Type B pancreatic cell (in vitro differentiated cells): Measurements from ENCODE around the gene VPS4A. TPM values are rescaled to one million over a fixed set of nuclear protein-coding genes. Genes with fewer than 3 reads are reported as not detected.

Experiments
- DNase-seq: peaks from one replicate; pipeline ENCODE4 v3.0.0; 2021; ENCODE audit warnings: mixed read lengths; ENCODE audit not compliant: unreplicated experiment; ENCODE audit errors: extremely low spot score
- H3K27ac Mint-ChIP-seq: 2 replicates; pipeline ENCODE4 v1.8.0; 2021; ENCODE audit warnings: mild to moderate bottlenecking, mixed read lengths
- H3K27me3 Mint-ChIP-seq: 2 replicates; pipeline ENCODE4 v1.8.0; 2021; ENCODE audit warnings: mixed read lengths
- H3K36me3 Mint-ChIP-seq: 2 replicates; pipeline ENCODE4 v1.8.0; 2021; ENCODE audit warnings: mixed read lengths
- H3K4me1 Mint-ChIP-seq: one replicate; pipeline ENCODE4 v1.8.0; 2021; ENCODE audit warnings: mixed read lengths; ENCODE audit not compliant: unreplicated experiment
- H3K4me3 Mint-ChIP-seq: 2 replicates; pipeline ENCODE4 v1.8.0; 2021; ENCODE audit warnings: mild to moderate bottlenecking, mixed read lengths
- H3K9me3 Mint-ChIP-seq: 2 replicates; pipeline ENCODE4 v1.8.0; 2021; ENCODE audit warnings: mixed read lengths
- CTCF ChIP-seq: fragments of 200-600 bp; sonication (generic); conservative IDR thresholded peaks from 2 replicates; pipeline ENCODE4 v1.5.0; 2021; ENCODE audit warnings: antibody characterized with exemption, mild to moderate bottlenecking
- total RNA-seq: library from RNA; stranded (reverse); gene quantifications from 2 replicates; pipeline ENCODE4 v1.2.1, GENCODE V29; 2021; ENCODE audit warnings: low replicate concordance

The VPS4A gene
- total RNA-seq, 1 donor from 2014 or later: 31.2 TPM

- H3K27me3 Mint-ChIP-seq: no peaks in the 10 kb centered on the region
- peaks cover 14% of the 10 kb centered on the region for H3K4me1 Mint-ChIP-seq
- no peak overlapping the region for H3K4me3 Mint-ChIP-seq
- H3K9me3 Mint-ChIP-seq: no peaks in the 10 kb centered on the region
- no peak for TF ChIP-seq CTCF
- peaks cover 7% of the 10 kb centered on the region for H3K36me3 Mint-ChIP-seq
- no peak for DNase-seq
- H3K27ac Mint-ChIP-seq: no peak overlapping the region
Measured at GRCh38 chr16:69315486-69316311, 4.5 kb downstream of the VPS4A start.

- peaks cover 13% of the 10 kb centered on the region for H3K4me1 Mint-ChIP-seq
- no peak for DNase-seq
- H3K27ac Mint-ChIP-seq: no peak overlapping the region
- peaks cover 13% of the 10 kb centered on the region for H3K36me3 Mint-ChIP-seq
- TF ChIP-seq CTCF: no peak
- H3K4me3 Mint-ChIP-seq: no peak overlapping the region
- H3K27me3 Mint-ChIP-seq: no peaks in the 10 kb centered on the region
- H3K9me3 Mint-ChIP-seq: no peaks in the 10 kb centered on the region
Measured at GRCh38 chr16:69316595-69317034, 5.5 kb downstream of the VPS4A start.

- peaks cover 5% of the 10 kb centered on the region for H3K4me1 Mint-ChIP-seq
- H3K9me3 Mint-ChIP-seq: no peaks in the 10 kb centered on the region
- no peaks in the 10 kb centered on the region for H3K27me3 Mint-ChIP-seq
- H3K36me3 Mint-ChIP-seq: peaks cover 17% of the 10 kb centered on the region
- no peak for TF ChIP-seq CTCF
- no peak for DNase-seq
- H3K4me3 Mint-ChIP-seq: no peak overlapping the region
- no peak overlapping the region for H3K27ac Mint-ChIP-seq
Measured at GRCh38 chr16:69318177-69318910, 7.2 kb downstream of the VPS4A start.

- no peaks in the 10 kb centered on the region for H3K9me3 Mint-ChIP-seq
- no peaks in the 10 kb centered on the region for H3K27me3 Mint-ChIP-seq
- no peak for TF ChIP-seq CTCF
- peaks cover 16% of the 10 kb centered on the region for H3K36me3 Mint-ChIP-seq
- H3K27ac Mint-ChIP-seq: peak overlapping the region; percentile 23
- no peak overlapping the region for H3K4me3 Mint-ChIP-seq
- H3K4me1 Mint-ChIP-seq: no peaks in the 10 kb centered on the region
- DNase-seq: no peak
Measured at GRCh38 chr16:69318911-69319289, 7.8 kb downstream of the VPS4A start.

GRCh38 chr16:69319381-69319780 is 8.2 kb downstream of the VPS4A start:
- no peaks in the 10 kb centered on the region for H3K9me3 Mint-ChIP-seq
- no peaks in the 10 kb centered on the region for H3K27me3 Mint-ChIP-seq
- H3K36me3 Mint-ChIP-seq: peaks cover 16% of the 10 kb centered on the region
- no peaks in the 10 kb centered on the region for H3K4me1 Mint-ChIP-seq
- H3K4me3 Mint-ChIP-seq: no peak overlapping the region
- no peak for TF ChIP-seq CTCF
- no peak for DNase-seq
- H3K27ac Mint-ChIP-seq: peak overlapping the region; percentile 23
